ENCODE data around the gene CYB5R2. TPM values are rescaled to one million over a fixed set of nuclear protein-coding genes. Genes with fewer than 3 reads are reported as not detected.

The CYB5R2 gene
- total RNA-seq, 1 experiment from 2014 or later, result 6.2 TPM

DNA sequence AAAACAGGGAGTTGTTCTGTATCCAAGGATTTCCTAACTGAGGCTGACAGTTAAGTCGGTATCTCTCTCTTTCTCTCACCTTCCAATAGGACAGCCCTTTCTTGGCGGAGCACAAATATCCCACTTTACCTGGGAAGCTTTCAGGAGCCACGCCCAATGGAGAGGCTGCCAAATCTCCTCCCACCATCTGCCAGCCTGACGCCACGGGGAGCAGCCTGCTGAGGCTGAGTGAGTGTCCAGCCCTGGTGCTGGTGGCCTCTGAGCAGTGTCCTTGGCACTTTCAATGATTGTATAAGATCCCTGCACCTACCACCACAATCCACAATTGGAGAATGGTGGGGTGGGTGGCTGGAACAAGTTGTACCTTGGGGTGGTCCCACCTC, 33.7 kb downstream of the CYB5R2 start:
- CTCF ChIA-PET, result no interaction called here
- H3K27ac ChIP-seq (ENCODE audit: low read depth, low read length, poor library complexity, severe bottlenecking), result no peak overlapping the region
- no peak overlapping the region for H3K4me3 ChIP-seq (ENCODE audit: low read depth, low read length, poor library complexity, severe bottlenecking)
- intact Hi-C loops (cut with micrococcal nuclease; ENCODE audit: unreplicated experiment), result no loop called here
- DNase-seq (ENCODE audit: low spot score), result no peak
- no peaks in the 10 kb centered on the region for H3K9me3 ChIP-seq (ENCODE audit: low read depth, low read length, poor library complexity, severe bottlenecking)
- no peaks in the 10 kb centered on the region for H3K27me3 ChIP-seq (replicated peaks; ENCODE audit: insufficient read depth, low read depth, low read length, poor library complexity)
- no peaks in the 10 kb centered on the region for H3K36me3 ChIP-seq (ENCODE audit: insufficient read depth, low read length, poor library complexity, severe bottlenecking)
- POLR2A ChIA-PET (ENCODE audit: low non-redundant PET), result no interaction called here
- TF ChIP-seq, protein P1, sequence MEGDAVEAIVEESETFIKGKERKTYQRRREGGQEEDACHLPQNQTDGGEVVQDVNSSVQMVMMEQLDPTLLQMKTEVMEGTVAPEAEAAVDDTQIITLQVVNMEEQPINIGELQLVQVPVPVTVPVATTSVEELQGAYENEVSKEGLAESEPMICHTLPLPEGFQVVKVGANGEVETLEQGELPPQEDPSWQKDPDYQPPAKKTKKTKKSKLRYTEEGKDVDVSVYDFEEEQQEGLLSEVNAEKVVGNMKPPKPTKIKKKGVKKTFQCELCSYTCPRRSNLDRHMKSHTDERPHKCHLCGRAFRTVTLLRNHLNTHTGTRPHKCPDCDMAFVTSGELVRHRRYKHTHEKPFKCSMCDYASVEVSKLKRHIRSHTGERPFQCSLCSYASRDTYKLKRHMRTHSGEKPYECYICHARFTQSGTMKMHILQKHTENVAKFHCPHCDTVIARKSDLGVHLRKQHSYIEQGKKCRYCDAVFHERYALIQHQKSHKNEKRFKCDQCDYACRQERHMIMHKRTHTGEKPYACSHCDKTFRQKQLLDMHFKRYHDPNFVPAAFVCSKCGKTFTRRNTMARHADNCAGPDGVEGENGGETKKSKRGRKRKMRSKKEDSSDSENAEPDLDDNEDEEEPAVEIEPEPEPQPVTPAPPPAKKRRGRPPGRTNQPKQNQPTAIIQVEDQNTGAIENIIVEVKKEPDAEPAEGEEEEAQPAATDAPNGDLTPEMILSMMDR (conservative IDR thresholded peaks at IDR 0.05; ENCODE audit: low read depth, low read length), result no peak
- no peak for TF ChIP-seq EZH2 (IDR thresholded peaks at IDR 0.05; ENCODE audit: borderline replicate concordance, low read depth, low read length, poor library complexity, severe bottlenecking)
- BruUV-seq (replicated peaks), result no TSS peak
- H3K4me1 ChIP-seq (ENCODE audit: insufficient read depth, low read length, poor library complexity, severe bottlenecking), result no peaks in the 10 kb centered on the region

DNA sequence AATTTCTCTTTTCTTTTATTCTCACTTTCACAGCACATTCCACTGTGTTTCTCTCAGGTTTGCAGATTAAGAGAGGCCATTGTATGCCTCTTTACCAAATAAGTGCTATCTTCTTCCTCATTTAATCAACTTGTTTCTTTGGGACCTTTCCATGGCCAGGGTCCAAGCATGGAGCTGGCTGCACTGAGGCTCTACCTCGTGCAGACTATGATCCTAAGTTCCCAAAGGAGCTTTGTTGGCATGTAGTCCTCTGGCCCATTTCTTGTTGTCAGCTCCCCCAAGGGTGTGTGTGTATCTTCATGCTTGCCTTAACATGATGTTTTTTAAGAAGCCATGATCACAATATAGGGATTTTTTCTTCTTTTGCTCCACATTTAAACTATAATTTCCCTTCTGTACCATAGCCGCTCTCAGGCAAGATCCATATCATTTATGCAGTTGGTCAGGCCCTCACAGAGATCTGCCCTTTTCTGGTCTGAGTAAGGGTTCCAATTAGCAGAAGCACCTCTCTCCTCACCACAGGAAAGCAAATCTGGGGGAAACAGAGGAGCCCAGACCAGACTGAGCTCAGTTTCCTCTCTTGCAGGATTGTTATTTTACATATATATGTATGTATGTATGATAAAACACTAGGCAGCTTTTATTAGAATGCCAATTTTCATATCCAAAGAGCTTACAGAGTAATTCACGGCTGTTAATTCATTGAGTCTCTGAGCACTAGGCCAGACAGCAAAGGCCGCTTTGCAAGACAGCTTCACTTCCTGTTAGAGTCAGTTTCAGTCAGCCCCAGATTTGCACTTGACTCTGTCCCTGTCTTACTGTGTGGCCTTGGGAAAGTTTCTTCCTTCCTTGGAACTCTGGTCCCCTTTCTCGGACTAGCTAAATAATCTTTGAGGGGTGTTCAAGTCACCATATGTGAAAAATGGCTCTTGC, 34.3 kb downstream of the CYB5R2 start:
- no peaks in the 10 kb centered on the region for H3K4me1 ChIP-seq (ENCODE audit: insufficient read depth, low read length, poor library complexity, severe bottlenecking)
- ChIA-PET CTCF (no interaction called here), POLR2A (ENCODE audit: low non-redundant PET) (no interaction called here)
- H3K4me3 ChIP-seq (ENCODE audit: low read depth, low read length, poor library complexity, severe bottlenecking), result no peak overlapping the region
- BruUV-seq (replicated peaks), result no TSS peak
- H3K9me3 ChIP-seq (ENCODE audit: low read depth, low read length, poor library complexity, severe bottlenecking), result no peaks in the 10 kb centered on the region
- no peaks in the 10 kb centered on the region for H3K36me3 ChIP-seq (ENCODE audit: insufficient read depth, low read length, poor library complexity, severe bottlenecking)
- no peak overlapping the region for H3K27ac ChIP-seq (ENCODE audit: low read depth, low read length, poor library complexity, severe bottlenecking)
- TF ChIP-seq EZH2 (IDR thresholded peaks at IDR 0.05; ENCODE audit: borderline replicate concordance, low read depth, low read length, poor library complexity, severe bottlenecking), result no peak
- TF ChIP-seq, protein P1 (conservative IDR thresholded peaks at IDR 0.05; ENCODE audit: low read depth, low read length), result no peak
- H3K27me3 ChIP-seq (replicated peaks; ENCODE audit: insufficient read depth, low read depth, low read length, poor library complexity), result no peaks in the 10 kb centered on the region
- intact Hi-C loops (cut with micrococcal nuclease; ENCODE audit: unreplicated experiment), result no loop called here
- no peak for DNase-seq (ENCODE audit: low spot score)

DNA sequence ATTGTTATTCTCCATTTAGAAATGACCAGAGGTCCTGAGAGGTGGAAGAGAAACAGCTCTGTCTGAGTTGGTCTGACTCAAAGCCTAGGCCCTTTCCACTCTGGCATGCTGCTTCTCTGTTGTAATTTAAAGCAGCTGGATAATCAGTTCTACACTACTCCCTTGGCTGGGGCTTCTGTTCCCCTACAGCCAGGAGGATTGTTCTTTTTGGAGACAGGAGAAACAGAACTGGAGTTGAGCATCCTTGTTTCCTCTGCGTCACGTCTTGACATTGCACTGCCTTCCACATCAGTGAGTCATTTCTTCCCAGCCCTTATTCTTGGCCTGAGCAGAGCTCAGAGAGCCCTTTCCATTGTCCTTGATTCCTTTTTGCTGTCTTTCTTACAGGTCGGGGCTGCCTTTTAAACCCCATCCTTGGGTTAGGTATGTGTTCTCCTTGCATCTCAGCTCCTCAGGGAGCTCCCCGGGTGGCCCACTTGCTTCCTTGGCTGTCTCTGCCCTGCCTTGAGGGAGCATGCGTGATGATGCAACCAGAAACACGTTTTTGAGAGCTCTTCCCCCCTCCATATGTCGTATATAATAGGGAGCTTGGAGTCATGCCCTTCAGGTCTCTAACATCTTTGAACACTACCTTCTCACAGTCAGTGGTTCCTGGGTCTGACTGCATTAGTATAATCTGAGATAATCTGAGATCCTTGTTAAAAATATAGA, 35.7 kb downstream of the CYB5R2 start:
- no peak for DNase-seq (ENCODE audit: low spot score)
- no peak overlapping the region for H3K4me3 ChIP-seq (ENCODE audit: low read depth, low read length, poor library complexity, severe bottlenecking)
- no peaks in the 10 kb centered on the region for H3K36me3 ChIP-seq (ENCODE audit: insufficient read depth, low read length, poor library complexity, severe bottlenecking)
- H3K9me3 ChIP-seq (ENCODE audit: low read depth, low read length, poor library complexity, severe bottlenecking), result no peaks in the 10 kb centered on the region
- no TSS peak for BruUV-seq (replicated peaks)
- intact Hi-C loops (cut with micrococcal nuclease; ENCODE audit: unreplicated experiment), result no loop called here
- H3K27me3 ChIP-seq (replicated peaks; ENCODE audit: insufficient read depth, low read depth, low read length, poor library complexity), result no peaks in the 10 kb centered on the region
- TF ChIP-seq, protein P1 (conservative IDR thresholded peaks at IDR 0.05; ENCODE audit: low read depth, low read length), result no peak
- no peak for TF ChIP-seq EZH2 (IDR thresholded peaks at IDR 0.05; ENCODE audit: borderline replicate concordance, low read depth, low read length, poor library complexity, severe bottlenecking)
- no peak overlapping the region for H3K27ac ChIP-seq (ENCODE audit: low read depth, low read length, poor library complexity, severe bottlenecking)
- CTCF ChIA-PET, result no interaction called here
- POLR2A ChIA-PET (ENCODE audit: low non-redundant PET), result no interaction called here
- H3K4me1 ChIP-seq (ENCODE audit: insufficient read depth, low read length, poor library complexity, severe bottlenecking), result no peaks in the 10 kb centered on the region

Measured in A673 (cell line).